M059J (cell line): ENCODE data around the gene CDKN2D. TPM values are rescaled to one million over a fixed set of nuclear protein-coding genes. Genes with fewer than 3 reads are reported as not detected.
"Not testable (repeated sequence)": the region's sequence is repeated elsewhere in the genome, so short reads cannot be mapped to it uniquely, and the experiment has no call there.

Source experiments
- DNase-seq: peaks from one replicate; pipeline ENCODE4 v3.0.0-alpha.2; 2012; ENCODE audit warnings: low read depth
- total RNA-seq: library from RNA; depleted of rRNA; stranded (reverse); fragments of >200 nt; shearing (Covaris generic); gene quantifications from 2 replicates; pipeline ENCODE4 v1.2.3, GENCODE V29; 2014

Gene CDKN2D
- total RNA-seq, 1 experiment from 2014 or later: 21.0 TPM

GRCh38 chr19:10580979-10581631, 12.3 kb upstream of the CDKN2D start:
- DNase-seq: peak; percentile 86

DNA sequence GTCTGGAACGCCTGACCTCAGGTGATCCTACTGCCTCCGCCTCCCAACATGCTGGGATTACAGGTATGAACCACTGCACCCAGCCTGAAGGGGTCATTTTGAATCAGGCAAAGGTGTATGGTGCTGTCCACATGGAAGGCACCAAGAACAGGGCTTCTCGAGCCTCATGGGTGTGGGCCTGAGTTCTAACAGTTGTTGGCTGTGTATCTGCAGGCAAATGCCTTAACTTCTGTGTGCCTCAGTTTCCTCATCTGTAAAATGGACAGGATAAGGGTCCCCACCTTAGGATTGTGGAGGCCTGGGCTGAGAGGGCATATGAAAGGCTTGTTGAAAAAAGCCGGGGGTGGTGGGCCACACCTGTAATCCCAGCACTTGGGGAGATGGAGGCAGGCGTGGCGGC, 9.2 kb upstream of the CDKN2D start:
- no peak for DNase-seq

DNA sequence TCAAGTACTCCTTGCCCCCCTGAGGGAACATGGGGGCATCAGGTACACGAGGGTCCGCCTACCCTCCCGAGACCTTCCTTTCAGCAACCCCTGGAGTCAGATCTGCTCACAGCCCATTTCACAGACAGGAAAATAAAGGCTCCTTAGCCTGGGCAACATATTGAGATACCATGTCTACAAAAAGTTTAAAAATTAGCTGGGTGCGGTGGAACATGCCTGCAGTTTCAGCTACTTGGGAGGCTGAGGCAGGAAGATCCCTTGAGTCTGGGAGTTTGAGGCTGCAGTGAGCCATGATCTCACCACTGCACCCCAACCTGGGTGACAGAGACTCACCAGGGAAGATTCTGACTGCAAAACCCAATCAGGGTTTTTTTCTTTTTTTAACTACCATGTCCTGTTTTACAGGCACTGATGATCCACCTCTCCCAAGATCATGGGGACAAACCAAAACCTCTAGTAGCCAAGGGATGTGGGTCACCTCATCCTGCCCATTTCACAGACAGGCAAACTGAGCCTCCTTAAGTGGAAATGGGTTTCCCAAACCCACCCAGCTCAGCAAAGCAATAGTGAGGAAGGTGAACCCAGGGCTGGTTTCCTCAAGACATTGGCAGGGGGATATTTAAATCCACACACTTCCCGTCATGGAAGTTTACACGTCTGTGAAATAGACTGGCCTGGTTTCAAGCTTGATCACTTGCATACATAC, 6.4 kb upstream of the CDKN2D start:
- no peak for DNase-seq

GRCh38 chr19:10574462-10574861, 5.7 kb upstream of the CDKN2D start:
- DNase-seq: no peak

- DNase-seq: not testable (repeated sequence)
Observed at GRCh38 chr19:10573793-10574192, 5.0 kb upstream of the CDKN2D start.

DNA sequence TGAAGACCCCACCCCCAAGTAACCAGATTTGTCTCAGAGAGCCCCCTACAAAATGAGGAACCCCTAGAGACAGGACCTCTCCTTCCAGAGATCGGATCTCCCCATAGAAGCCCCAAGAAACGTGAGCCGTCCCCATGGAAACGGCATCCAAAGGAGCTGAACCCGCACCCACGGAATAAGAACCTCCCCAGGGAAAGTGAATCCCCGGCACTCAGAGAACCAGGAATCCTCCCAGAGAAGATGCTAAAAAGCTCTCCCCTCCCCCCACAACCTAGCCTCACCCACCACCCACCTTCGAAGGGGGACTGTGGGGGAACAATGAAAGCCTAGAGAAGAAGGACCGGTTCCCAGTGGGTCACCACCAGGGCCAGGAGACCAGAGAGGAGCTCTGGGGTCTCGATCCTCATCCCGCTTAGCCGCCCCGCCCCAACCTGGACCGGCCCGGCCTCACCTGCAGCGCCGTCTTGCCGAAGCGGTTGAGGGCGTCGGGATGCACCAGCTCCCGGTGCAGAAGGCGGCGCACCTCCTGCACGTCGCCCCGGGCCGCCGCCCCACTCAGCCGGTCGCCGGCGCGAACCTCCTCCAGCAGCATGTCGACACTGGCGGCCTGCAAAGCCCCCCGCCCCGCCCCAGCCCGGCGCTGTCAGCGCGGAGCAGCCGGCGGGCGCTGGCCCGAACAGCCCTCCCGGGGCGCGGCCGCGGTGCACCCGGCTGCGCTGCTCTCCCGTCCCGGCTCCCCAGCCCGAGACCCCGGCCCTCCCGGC, 535 bp downstream of the CDKN2D start:
- peak; percentile 44 for DNase-seq

GRCh38 chr19:10567656-10568055, 1.1 kb downstream of the CDKN2D start:
- DNase-seq: no peak

- no peak for DNase-seq
Observed at GRCh38 chr19:10566658-10567410, 1.9 kb downstream of the CDKN2D start.

GRCh38 chr19:10566408-10566657, 2.4 kb downstream of the CDKN2D start:
- no peak for DNase-seq

DNA sequence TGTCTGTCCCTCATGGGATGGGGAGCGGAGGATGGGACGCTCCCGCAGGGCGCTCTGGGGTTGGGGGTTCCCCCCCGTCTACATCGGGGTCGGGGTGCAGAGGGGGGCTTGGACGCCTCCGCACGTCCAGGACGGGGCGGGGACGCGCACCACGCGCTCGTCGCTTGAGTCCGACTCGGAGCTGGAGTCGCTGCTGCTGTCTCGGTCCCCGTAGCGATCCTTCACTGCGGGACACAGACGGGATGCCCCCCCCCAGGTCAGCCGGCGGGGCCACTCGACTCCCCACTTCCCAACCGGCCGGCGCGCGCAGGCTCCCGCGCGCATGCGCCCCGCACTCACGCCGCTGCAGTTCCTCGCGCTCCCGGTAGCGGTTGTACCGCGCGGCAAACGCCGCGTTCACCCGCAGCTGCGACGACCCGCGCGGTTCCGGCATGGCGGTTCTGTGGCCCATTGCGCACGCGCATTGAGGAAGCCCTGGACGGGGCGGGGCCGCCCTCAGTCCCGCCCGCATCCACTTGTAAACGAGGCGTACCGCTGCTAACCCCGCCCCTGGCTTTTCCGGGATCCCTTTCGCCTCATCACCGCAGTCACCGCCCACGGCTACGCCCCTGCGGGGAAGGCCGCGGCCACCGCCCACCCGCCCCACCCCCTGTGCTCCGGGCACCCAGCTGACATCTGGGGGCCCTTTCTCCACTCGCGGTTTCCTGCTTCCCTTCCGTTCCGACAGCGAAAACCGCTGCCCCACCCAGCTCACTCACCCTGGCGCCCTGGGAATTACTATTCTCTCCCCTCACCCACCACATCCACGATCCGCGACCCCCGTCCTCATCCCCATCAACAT, 3.0 kb downstream of the CDKN2D start, which contains the start of gene KRI1:
Gene KRI1, minus strand, starts transcription at position 444 of the 841 bp plus-strand sequence. Its CDS starts 11 bp downstream, at position 433.
- DNase-seq: peak; percentile 95

DNA sequence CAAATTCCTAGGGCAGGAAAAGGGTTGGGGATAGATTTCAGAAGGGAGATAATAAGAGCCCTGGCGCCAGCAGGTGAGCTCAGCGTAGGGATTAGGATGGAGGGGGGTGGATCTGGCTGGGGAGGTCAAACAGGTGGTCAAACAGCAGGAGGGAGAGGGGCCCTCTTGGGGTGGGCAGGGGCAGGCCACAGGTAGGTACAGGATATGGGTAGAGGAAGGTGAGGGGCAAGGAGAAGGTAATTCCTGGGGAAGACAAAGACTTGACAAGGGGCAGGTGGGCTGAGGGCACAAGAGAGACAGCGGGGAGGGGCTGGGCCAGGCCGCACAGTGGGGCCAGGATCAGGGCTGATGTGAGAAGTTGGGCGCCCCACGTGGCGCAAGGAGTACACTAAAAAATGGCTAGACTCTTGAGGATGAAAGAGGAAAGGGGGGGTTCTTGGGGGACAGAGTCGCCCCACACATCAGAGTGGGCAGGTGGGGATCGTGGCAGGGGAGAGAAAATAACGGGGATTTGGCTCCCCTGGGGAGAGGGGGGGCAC, 3.7 kb downstream of the CDKN2D start:
- no peak for DNase-seq

DNA sequence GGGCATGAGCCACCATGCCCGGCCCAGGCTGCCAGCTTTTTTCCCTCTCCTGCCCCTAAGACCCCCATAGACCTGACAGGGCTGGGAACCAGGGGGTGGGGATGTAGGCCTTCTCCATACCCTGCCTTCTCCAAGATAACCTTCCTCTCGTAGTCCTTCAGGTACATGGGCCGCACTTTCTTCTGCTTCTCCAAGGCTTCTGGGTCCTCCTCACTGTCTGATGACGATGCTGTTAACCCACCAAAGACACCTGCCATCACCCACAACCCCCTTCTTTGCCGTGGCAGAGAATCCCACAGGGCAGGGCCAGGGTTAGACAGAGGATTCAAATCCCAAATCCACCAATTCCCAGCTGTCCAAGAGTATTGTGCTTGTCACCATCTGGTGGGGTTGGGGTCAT, 6.2 kb downstream of the CDKN2D start:
- no peak for DNase-seq

DNA sequence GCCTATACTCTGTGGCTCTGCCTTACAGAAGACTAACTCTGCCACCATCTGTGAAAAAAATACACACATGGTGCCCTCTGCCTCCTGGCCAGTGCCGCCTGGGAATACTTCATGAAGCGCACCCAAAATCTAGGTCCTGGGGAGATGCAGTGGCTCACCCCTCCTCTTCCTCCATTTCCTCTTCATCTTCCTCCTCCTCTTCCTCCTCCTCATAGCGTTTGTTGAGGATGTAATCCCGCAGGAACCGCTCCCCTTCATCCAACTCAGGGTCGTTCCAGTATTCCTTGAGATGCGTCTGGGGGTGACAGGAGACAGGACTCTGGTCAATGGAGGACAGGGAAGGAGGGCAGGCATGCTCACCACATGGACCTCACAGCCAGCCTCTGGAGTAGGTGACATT, 8.6 kb downstream of the CDKN2D start:
- DNase-seq: no peak

GRCh38 chr19:10557603-10558197, 11.1 kb downstream of the CDKN2D start:
- DNase-seq: no peak

DNA sequence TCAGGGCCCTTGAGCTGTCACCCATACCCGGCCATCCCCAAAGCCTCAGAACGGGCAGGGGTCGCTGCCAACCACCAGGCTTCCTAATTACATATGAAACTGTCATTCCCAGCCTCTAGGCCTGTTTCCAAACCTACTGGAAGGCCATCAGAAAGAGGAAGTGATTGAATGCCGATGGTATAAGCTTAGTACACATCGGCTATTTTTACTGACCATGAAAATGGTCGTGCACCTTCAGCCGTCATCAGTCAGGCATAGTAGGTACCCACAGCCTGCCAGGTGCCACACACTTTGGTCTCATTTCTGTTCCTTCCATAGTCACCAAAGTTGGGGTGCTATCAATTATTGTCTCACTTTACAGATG, 13.2 kb downstream of the CDKN2D start:
- DNase-seq: no peak

DNA sequence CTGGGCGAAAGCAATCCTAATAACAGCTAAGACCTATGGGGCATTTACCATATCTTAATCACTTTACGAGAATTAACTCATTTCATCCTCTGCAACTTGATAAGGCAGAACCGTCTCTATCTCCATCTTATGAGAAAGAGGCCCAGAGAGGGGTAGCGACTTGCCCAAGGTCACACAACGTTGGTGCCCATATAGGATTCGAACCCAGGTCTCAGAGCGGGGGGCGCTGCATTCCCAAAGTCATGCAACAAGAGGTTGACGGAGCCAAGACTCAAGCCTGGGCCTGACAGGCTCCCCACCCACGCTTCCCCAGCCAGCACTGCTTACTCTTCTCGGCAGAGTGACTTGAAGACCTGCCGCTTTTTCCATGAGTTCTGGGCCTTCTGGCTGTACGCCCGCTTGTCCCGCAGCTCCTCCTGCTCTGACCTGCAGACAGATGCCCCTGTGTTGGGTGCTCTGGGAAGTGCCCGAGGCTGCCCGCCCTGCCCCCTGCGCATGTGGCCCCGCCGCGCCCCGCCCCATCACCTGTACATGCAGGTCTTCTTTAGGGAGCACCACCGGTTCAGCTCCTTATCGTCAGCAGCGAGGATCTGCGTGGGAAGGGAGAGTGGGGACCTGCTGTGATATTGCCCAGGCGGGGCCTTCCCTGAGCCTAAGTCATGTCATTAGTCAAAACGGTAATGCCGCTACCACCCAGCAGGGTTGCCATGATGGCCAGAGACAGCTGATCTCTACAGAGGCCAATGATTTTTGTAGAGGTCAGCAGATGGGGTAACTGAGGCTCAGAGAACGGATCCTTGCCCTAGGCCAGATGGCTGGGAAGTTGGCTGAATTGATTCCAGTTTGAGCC, 13.8 kb downstream of the CDKN2D start:
- no peak for DNase-seq

- DNase-seq: no peak
Observed at GRCh38 chr19:10553943-10554381, 14.8 kb downstream of the CDKN2D start.

GRCh38 chr19:10553087-10553667, 15.6 kb downstream of the CDKN2D start:
- DNase-seq: no peak

- DNase-seq: peak; percentile 49
Observed at GRCh38 chr19:10552510-10553053, 16.2 kb downstream of the CDKN2D start.
